Glutamatergic neuron (in vitro differentiated cells): Measurements from ENCODE around the gene FAM110D. TPM values are rescaled to one million over a fixed set of nuclear protein-coding genes. Genes with fewer than 3 reads are reported as not detected.

Source experiments
- DNase-seq: peaks from one replicate; pipeline ENCODE4 v3.0.0; 2022
- H3K27ac Mint-ChIP-seq: one replicate; pipeline ENCODE4 v1.8.0; 2020; ENCODE audit warnings: mild to moderate bottlenecking, mixed read lengths, inconsistent platforms; ENCODE audit not compliant: unreplicated experiment
- H3K27me3 Mint-ChIP-seq: one replicate; pipeline ENCODE4 v1.8.0; 2020; ENCODE audit warnings: mild to moderate bottlenecking, moderate library complexity, mixed read lengths, inconsistent platforms; ENCODE audit not compliant: unreplicated experiment
- H3K36me3 Mint-ChIP-seq: one replicate; pipeline ENCODE4 v1.8.0; 2020; ENCODE audit warnings: mild to moderate bottlenecking, mixed read lengths, inconsistent platforms; ENCODE audit not compliant: unreplicated experiment
- H3K4me1 Mint-ChIP-seq: one replicate; pipeline ENCODE4 v1.8.0; 2020; ENCODE audit warnings: mild to moderate bottlenecking, low read depth, mixed read lengths, inconsistent platforms; ENCODE audit not compliant: unreplicated experiment
- H3K4me3 Mint-ChIP-seq: one replicate; pipeline ENCODE4 v1.8.0; 2020; ENCODE audit warnings: mild to moderate bottlenecking, mixed read lengths, inconsistent platforms; ENCODE audit not compliant: unreplicated experiment
- H3K9me3 Mint-ChIP-seq: one replicate; pipeline ENCODE4 v1.8.0; 2020; ENCODE audit warnings: mild to moderate bottlenecking, moderate library complexity, mixed read lengths, inconsistent platforms; ENCODE audit not compliant: unreplicated experiment
- total RNA-seq: library from RNA; stranded (reverse); fragmentation: NEBNext Ultra II Directional; extraction: Animal tissue kit (Norgen Biotek cat#: 25700); gene quantifications from one replicate; pipeline ENCODE4 v1.2.1, GENCODE V29; 2021; ENCODE audit not compliant: unreplicated experiment
- TF ChIP-seq, protein P1 (sequence below): fragments of 200-600 bp; sonication (generic); IDR thresholded peaks from one replicate; pipeline ENCODE4 v1.5.0; 2021; ENCODE audit not compliant: partially characterized antibody, unreplicated experiment

FAM110D gene
- total RNA-seq, 1 donor from 2014 or later = 0.25 TPM

DNA sequence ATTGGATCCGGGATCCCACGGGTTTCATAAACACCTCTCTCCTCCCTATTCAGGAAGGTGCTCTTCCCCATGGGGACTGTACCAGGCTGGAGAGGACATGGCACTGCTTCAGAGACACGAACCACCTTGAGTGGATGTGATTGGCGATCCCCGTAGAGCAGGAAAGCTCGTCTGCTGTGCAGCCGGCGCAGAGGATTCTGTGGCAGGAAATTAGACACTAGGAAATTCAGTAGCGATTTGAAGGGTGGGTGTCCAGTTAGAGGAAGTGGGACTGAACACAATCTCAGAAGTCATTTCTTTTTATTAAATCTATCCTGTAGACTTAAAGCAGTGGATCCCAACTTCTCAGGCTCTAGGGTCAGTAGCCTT lies 46.5 kb upstream of the FAM110D start:
- H3K36me3 Mint-ChIP-seq = no peaks in the 10 kb centered on the region
- H3K27me3 Mint-ChIP-seq = peaks cover 11% of the 10 kb centered on the region
- TF ChIP-seq, protein P1, sequence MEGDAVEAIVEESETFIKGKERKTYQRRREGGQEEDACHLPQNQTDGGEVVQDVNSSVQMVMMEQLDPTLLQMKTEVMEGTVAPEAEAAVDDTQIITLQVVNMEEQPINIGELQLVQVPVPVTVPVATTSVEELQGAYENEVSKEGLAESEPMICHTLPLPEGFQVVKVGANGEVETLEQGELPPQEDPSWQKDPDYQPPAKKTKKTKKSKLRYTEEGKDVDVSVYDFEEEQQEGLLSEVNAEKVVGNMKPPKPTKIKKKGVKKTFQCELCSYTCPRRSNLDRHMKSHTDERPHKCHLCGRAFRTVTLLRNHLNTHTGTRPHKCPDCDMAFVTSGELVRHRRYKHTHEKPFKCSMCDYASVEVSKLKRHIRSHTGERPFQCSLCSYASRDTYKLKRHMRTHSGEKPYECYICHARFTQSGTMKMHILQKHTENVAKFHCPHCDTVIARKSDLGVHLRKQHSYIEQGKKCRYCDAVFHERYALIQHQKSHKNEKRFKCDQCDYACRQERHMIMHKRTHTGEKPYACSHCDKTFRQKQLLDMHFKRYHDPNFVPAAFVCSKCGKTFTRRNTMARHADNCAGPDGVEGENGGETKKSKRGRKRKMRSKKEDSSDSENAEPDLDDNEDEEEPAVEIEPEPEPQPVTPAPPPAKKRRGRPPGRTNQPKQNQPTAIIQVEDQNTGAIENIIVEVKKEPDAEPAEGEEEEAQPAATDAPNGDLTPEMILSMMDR = no peak
- peaks cover 8% of the 10 kb centered on the region for H3K9me3 Mint-ChIP-seq
- DNase-seq = no peak
- no peaks in the 10 kb centered on the region for H3K4me1 Mint-ChIP-seq
- peak overlapping the region; percentile 62 for H3K27ac Mint-ChIP-seq
- H3K4me3 Mint-ChIP-seq = peak overlapping the region; percentile 93

DNA sequence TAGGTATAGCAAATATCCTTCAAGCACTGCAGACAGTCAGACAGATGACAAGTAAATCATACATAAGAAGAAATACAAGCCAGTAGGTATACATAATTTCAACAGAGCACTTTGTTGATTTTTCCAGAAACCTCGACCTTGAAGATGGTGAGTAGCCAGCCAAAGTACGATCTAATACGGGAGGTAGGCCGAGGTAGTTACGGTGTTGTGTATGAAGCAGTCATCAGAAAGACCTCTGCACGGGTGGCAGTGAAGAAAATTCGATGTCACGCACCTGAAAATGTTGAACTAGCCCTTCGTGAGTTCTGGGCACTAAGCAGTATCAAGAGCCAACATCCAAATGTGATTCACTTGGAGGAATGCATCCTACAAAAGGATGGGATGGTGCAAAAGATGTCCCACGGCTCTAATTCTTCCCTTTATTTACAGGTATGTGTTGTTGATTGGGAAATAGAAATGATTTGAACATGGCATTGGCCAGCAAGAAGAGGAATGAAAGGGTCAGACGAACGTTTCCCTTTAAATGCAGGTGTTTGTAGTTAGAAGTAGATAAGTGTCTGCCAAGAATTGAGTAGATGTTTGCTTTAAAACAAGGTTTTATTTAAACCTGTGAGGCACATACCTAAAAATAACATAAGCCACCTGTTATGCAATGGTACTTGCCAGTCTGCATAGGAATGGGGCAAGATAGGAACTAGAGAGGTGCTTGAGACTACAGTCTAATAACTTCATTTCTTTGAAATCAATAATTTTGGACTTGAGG lies 44.5 kb upstream of the FAM110D start:
- Mint-ChIP-seq H3K4me3 (no peak overlapping the region), H3K9me3 (peaks cover 8% of the 10 kb centered on the region), H3K27ac (no peak overlapping the region), H3K36me3 (no peaks in the 10 kb centered on the region), H3K27me3 (peaks cover 8% of the 10 kb centered on the region), H3K4me1 (no peaks in the 10 kb centered on the region)
- TF ChIP-seq, protein P1 = no peak
- DNase-seq = no peak

DNA sequence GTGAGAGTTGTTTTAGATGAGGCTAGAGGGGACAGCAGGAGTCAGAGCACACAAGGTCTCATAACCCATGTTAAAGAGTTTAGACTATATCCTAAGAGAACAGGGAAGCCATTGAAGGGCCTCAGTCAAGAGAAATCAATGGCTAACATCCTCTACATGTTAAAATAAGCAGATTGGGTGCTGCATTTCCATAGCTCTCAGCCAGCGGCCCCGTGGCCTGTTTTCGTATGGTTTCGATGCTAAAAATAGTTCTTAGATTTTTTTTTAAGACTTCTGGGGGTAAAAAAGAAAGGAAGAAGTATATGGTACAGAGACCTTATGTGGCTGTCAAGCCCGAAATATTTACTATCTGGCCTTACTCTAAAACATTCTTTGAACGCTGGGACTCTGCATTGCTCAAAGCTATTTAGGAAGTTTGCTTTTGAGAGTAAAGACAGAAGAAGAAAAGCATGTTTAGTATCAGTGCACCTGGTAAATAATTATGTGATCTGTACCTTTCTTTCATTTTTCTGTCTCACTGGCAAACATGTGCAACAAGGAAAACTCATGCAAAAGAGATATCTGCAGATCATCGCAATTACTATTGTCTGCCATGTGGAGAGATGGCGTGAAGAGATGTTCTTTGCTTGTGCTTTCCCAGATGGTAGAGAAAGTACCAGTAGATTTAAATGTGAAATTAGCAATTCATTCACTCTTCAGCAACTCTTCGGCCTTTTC lies 38.8 kb upstream of the FAM110D start:
- Mint-ChIP-seq H3K9me3 (no peaks in the 10 kb centered on the region), H3K36me3 (no peaks in the 10 kb centered on the region), H3K27ac (no peak overlapping the region), H3K4me1 (no peaks in the 10 kb centered on the region), H3K4me3 (no peak overlapping the region), H3K27me3 (no peaks in the 10 kb centered on the region)
- TF ChIP-seq, protein P1 = no peak
- no peak for DNase-seq

DNA sequence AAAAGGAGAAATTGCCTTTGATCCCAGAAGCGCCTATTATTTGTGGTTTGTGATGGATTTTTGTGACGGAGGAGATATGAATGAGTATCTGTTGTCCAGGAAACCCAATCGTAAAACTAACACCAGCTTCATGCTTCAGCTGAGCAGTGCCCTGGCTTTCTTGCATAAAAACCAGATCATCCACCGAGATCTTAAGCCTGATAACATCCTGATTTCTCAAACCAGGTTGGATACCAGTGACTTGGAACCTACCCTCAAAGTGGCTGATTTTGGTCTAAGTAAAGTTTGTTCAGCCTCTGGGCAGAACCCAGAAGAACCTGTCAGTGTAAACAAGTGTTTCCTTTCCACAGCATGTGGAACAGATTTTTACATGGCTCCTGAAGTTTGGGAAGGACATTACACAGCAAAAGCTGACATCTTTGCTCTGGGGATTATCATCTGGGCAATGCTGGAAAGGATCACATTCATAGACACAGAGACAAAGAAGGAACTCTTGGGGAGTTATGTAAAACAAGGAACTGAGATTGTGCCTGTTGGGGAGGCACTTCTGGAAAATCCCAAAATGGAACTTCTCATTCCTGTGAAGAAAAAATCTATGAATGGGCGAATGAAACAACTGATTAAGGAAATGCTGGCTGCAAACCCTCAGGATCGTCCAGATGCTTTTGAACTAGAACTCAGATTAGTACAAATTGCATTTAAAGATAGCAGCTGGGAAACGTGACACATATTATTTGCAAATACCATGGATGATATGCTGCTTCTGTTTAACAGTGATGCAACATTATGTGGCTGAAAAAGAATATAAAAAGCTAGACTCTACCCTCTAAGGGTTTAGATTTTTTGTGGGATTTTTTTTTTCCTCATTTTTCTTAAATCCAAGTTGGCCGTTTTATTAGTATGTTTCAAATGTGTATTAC lies 36.8 kb upstream of the FAM110D start:
- Mint-ChIP-seq H3K27ac (no peak overlapping the region), H3K36me3 (no peaks in the 10 kb centered on the region), H3K4me3 (no peak overlapping the region), H3K9me3 (no peaks in the 10 kb centered on the region), H3K27me3 (no peaks in the 10 kb centered on the region), H3K4me1 (no peaks in the 10 kb centered on the region)
- TF ChIP-seq, protein P1 = no peak
- DNase-seq = no peak
